ENCODE measurements around the gene GALP. TPM values are rescaled to one million over a fixed set of nuclear protein-coding genes. Genes with fewer than 3 reads are reported as not detected.

The GALP gene
- polyA plus RNA-seq, 6 donors from 2014 or later = not detected

GRCh38 chr19:56153507-56153906 lies 22.3 kb upstream of the GALP start:
- DNase-seq (no peak), ATAC-seq (ENCODE audit: low read depth in 2 of 2) (no peak)
- Mint-ChIP-seq H3K9me3 (peaks cover 0 to 2% (median 0%) of the 10 kb centered on the region in 7 donors), H3K27ac (peak overlapping the region in 4 of 6 donors; percentile 12 to 65 (median 19)), H3K36me3 (peaks cover 0 to 14% of the 10 kb centered on the region in 2 donors), H3K4me1 (peaks cover 11 to 14% (median 14%) of the 10 kb centered on the region in 3 donors), H3K27me3 (no peaks in the 10 kb centered on the region), H3K4me3 (no peak overlapping the region)

- H3K27me3 Mint-ChIP-seq = no peaks in the 10 kb centered on the region
- peaks cover 14 to 16% (median 14%) of the 10 kb centered on the region in 3 donors for H3K4me1 Mint-ChIP-seq
- H3K27ac Mint-ChIP-seq = peak overlapping the region in 1 of 6 donors; percentile 38
- no peaks in the 10 kb centered on the region for H3K9me3 Mint-ChIP-seq
- no peak for DNase-seq
- ATAC-seq (ENCODE audit: low read depth in 2 of 2) = no peak
- H3K36me3 Mint-ChIP-seq = peaks cover 0 to 21% of the 10 kb centered on the region in 2 donors
- H3K4me3 Mint-ChIP-seq = no peak overlapping the region
Observed at GRCh38 chr19:56155124-56155687, 20.6 kb upstream of the GALP start.

- peaks cover 0 to 23% of the 10 kb centered on the region in 2 donors for H3K36me3 Mint-ChIP-seq
- peaks cover 10 to 14% (median 13%) of the 10 kb centered on the region in 3 donors for H3K4me1 Mint-ChIP-seq
- H3K4me3 Mint-ChIP-seq = no peak overlapping the region
- DNase-seq = no peak
- no peaks in the 10 kb centered on the region for H3K27me3 Mint-ChIP-seq
- ATAC-seq (ENCODE audit: low read depth in 2 of 2) = no peak
- no peak overlapping the region for H3K27ac Mint-ChIP-seq
- H3K9me3 Mint-ChIP-seq = no peaks in the 10 kb centered on the region
Observed at GRCh38 chr19:56156768-56157167, 19.0 kb upstream of the GALP start.

- peaks cover 0 to under 1% (median 0%) of the 10 kb centered on the region in 7 donors for H3K9me3 Mint-ChIP-seq
- H3K27ac Mint-ChIP-seq = no peak overlapping the region
- ATAC-seq (ENCODE audit: low read depth in 2 of 2) = no peak
- no peaks in the 10 kb centered on the region for H3K27me3 Mint-ChIP-seq
- H3K36me3 Mint-ChIP-seq = peaks cover 0 to 23% of the 10 kb centered on the region in 2 donors
- H3K4me3 Mint-ChIP-seq = no peak overlapping the region
- H3K4me1 Mint-ChIP-seq = peaks cover 4 to 11% (median 7%) of the 10 kb centered on the region in 3 donors
- no peak for DNase-seq
Observed at GRCh38 chr19:56158170-56158757, 17.5 kb upstream of the GALP start.

GRCh38 chr19:56159009-56159559 lies 16.7 kb upstream of the GALP start:
- H3K27me3 Mint-ChIP-seq = peaks cover 0 to 2% (median 0%) of the 10 kb centered on the region in 3 donors
- H3K9me3 Mint-ChIP-seq = peaks cover 0 to 2% (median 0%) of the 10 kb centered on the region in 7 donors
- H3K4me3 Mint-ChIP-seq = no peak overlapping the region
- peaks cover 0 to 23% of the 10 kb centered on the region in 2 donors for H3K36me3 Mint-ChIP-seq
- H3K27ac Mint-ChIP-seq = no peak overlapping the region
- peaks cover 0 to 8% (median 2%) of the 10 kb centered on the region in 3 donors for H3K4me1 Mint-ChIP-seq
- ATAC-seq (ENCODE audit: low read depth in 2 of 2) (no peak), DNase-seq (no peak)

GRCh38 chr19:56159622-56160271 lies 16.1 kb upstream of the GALP start:
- H3K27me3 Mint-ChIP-seq = peaks cover under 1 to 8% (median 3%) of the 10 kb centered on the region in 3 donors
- ATAC-seq (ENCODE audit: low read depth in 2 of 2) (no peak), DNase-seq (no peak)
- peaks cover 0 to 23% of the 10 kb centered on the region in 2 donors for H3K36me3 Mint-ChIP-seq
- peaks cover 0 to 8% (median 2%) of the 10 kb centered on the region in 3 donors for H3K4me1 Mint-ChIP-seq
- no peak overlapping the region for H3K4me3 Mint-ChIP-seq
- H3K27ac Mint-ChIP-seq = no peak overlapping the region
- H3K9me3 Mint-ChIP-seq = peaks cover 0 to 2% (median 0%) of the 10 kb centered on the region in 7 donors

- H3K4me3 Mint-ChIP-seq = no peak overlapping the region
- peaks cover 4 to 20% (median 8%) of the 10 kb centered on the region in 3 donors for H3K27me3 Mint-ChIP-seq
- DNase-seq = no peak
Observed at GRCh38 chr19:56161534-56161933, 14.3 kb upstream of the GALP start.

GRCh38 chr19:56162258-56162657 lies 13.6 kb upstream of the GALP start:
- no peak for ATAC-seq (ENCODE audit: low read depth in 2 of 2)
- H3K4me3 Mint-ChIP-seq = no peak overlapping the region

More at GRCh38 chr19:56161534-56161933, 14.3 kb upstream of the GALP start:
- peaks cover 2 to 8% (median 4%) of the 10 kb centered on the region in 3 donors for H3K4me1 Mint-ChIP-seq
- H3K36me3 Mint-ChIP-seq = peaks cover 0 to 23% of the 10 kb centered on the region in 2 donors
- H3K9me3 Mint-ChIP-seq = peaks cover 0 to 2% (median 0%) of the 10 kb centered on the region in 7 donors
- no peak for ATAC-seq (ENCODE audit: low read depth in 2 of 2)
- H3K27ac Mint-ChIP-seq = peak overlapping the region in 1 of 6 donors; percentile 33

GRCh38 chr19:56163097-56163496 lies 12.7 kb upstream of the GALP start:
- Mint-ChIP-seq H3K4me3 (no peak overlapping the region), H3K36me3 (peaks cover 0 to 23% of the 10 kb centered on the region in 2 donors), H3K27ac (peak overlapping the region in 1 of 6 donors; percentile 53), H3K27me3 (peaks cover 4 to 25% (median 8%) of the 10 kb centered on the region in 3 donors), H3K4me1 (peaks cover 2 to 8% (median 4%) of the 10 kb centered on the region in 3 donors), H3K9me3 (peaks cover 0 to 2% (median 0%) of the 10 kb centered on the region in 7 donors)
- DNase-seq = no peak
- ATAC-seq (ENCODE audit: low read depth in 2 of 2) = no peak

More at GRCh38 chr19:56162258-56162657, 13.6 kb upstream of the GALP start:
- Mint-ChIP-seq H3K9me3 (peaks cover 0 to 2% (median 0%) of the 10 kb centered on the region in 7 donors), H3K36me3 (peaks cover 0 to 23% of the 10 kb centered on the region in 2 donors), H3K27me3 (peaks cover 4 to 22% (median 8%) of the 10 kb centered on the region in 3 donors), H3K4me1 (peaks cover 2 to 8% (median 4%) of the 10 kb centered on the region in 3 donors), H3K27ac (peak overlapping the region in 1 of 6 donors; percentile 68)
- DNase-seq = no peak

GRCh38 chr19:56167064-56167578 lies 8.7 kb upstream of the GALP start:
- peaks cover 2 to 10% (median 4%) of the 10 kb centered on the region in 3 donors for H3K4me1 Mint-ChIP-seq
- H3K4me3 Mint-ChIP-seq = no peak overlapping the region
- ATAC-seq (ENCODE audit: low read depth in 2 of 2) = no peak
- DNase-seq = no peak
- H3K9me3 Mint-ChIP-seq = peaks cover 0 to 2% (median 0%) of the 10 kb centered on the region in 7 donors
- no peaks in the 10 kb centered on the region for H3K36me3 Mint-ChIP-seq
- H3K27me3 Mint-ChIP-seq = peaks cover 4 to 39% (median 16%) of the 10 kb centered on the region in 3 donors
- H3K27ac Mint-ChIP-seq = no peak overlapping the region

GRCh38 chr19:56170261-56170660 lies 5.5 kb upstream of the GALP start:
- peaks cover 0 to 5% (median 4%) of the 10 kb centered on the region in 3 donors for H3K4me1 Mint-ChIP-seq
- ATAC-seq (ENCODE audit: low read depth in 2 of 2) (no peak), DNase-seq (no peak)
- H3K27me3 Mint-ChIP-seq = peaks cover 0 to 44% (median 22%) of the 10 kb centered on the region in 3 donors
- H3K36me3 Mint-ChIP-seq = no peaks in the 10 kb centered on the region
- no peak overlapping the region for H3K27ac Mint-ChIP-seq
- H3K9me3 Mint-ChIP-seq = no peaks in the 10 kb centered on the region
- H3K4me3 Mint-ChIP-seq = no peak overlapping the region

- DNase-seq (no peak), ATAC-seq (ENCODE audit: low read depth in 2 of 2) (no peak)
- Mint-ChIP-seq H3K27me3 (peaks cover 0 to 37% (median 32%) of the 10 kb centered on the region in 3 donors), H3K36me3 (no peaks in the 10 kb centered on the region), H3K4me3 (no peak overlapping the region), H3K4me1 (peaks cover 0 to 5% (median 4%) of the 10 kb centered on the region in 3 donors), H3K9me3 (no peaks in the 10 kb centered on the region), H3K27ac (no peak overlapping the region)
Observed at GRCh38 chr19:56174086-56174485, 1.7 kb upstream of the GALP start.

- no peaks in the 10 kb centered on the region for H3K9me3 Mint-ChIP-seq
- ATAC-seq (ENCODE audit: low read depth in 2 of 2) (no peak), DNase-seq (no peak)
- no peaks in the 10 kb centered on the region for H3K36me3 Mint-ChIP-seq
- no peak overlapping the region for H3K27ac Mint-ChIP-seq
- peaks cover 0 to 5% (median 4%) of the 10 kb centered on the region in 3 donors for H3K4me1 Mint-ChIP-seq
- no peak overlapping the region for H3K4me3 Mint-ChIP-seq
- H3K27me3 Mint-ChIP-seq = peaks cover 0 to 37% (median 32%) of the 10 kb centered on the region in 3 donors
Observed at GRCh38 chr19:56174550-56174949, 1.3 kb upstream of the GALP start.
